Right atrium auricular region (tissue), 2 donors: ENCODE results near the gene GRB10. TPM values are rescaled to one million over a fixed set of nuclear protein-coding genes. Genes with fewer than 3 reads are reported as not detected.

ENCODE experiments used
- DNase-seq: peaks from one replicate; pipeline ENCODE4 v3.0.0-alpha.2; 2019; ENCODE audit warnings: low spot score
- H3K27ac ChIP-seq, 2 donors: fragments of 200-600 bp; sonication (generic); 1 replicate in 1 of 2; 2 replicates in 1 of 2; pipeline ENCODE4 v1.5.1; 2016 to 2019
- H3K27me3 ChIP-seq, 2 donors: fragments of 200-600 bp; sonication (generic); one replicate each; pipeline versions ENCODE4 v1.5.1 to v1.6.0; 2017 to 2019
- H3K36me3 ChIP-seq: fragments of 200-600 bp; sonication (generic); one replicate; pipeline ENCODE4 v1.5.1; 2016
- H3K4me1 ChIP-seq, 2 donors: fragments of 200-600 bp; sonication (generic); one replicate each; pipeline versions ENCODE4 v1.5.1 to v1.6.0; 2017 to 2019
- H3K4me3 ChIP-seq, 2 donors: fragments of 200-600 bp; sonication (generic); 1 replicate in 1 of 2; 2 replicates in 1 of 2; pipeline ENCODE4 v1.5.1; 2017 to 2019; ENCODE audit warnings: mild to moderate bottlenecking in 1 of 2, moderate library complexity in 1 of 2
- H3K9me3 ChIP-seq, 2 donors: fragments of 200-600 bp; sonication (generic); one replicate each; pipeline ENCODE4 v1.5.1; 2019
- total RNA-seq, 2 donors: library from RNA; depleted of rRNA; stranded (reverse); fragments of >200 nt; gene quantifications; one replicate each; pipeline ENCODE4 v1.1.0, GENCODE V29; 2016
- TF ChIP-seq, protein P1 (sequence below), 2 donors: fragments of 200-600 bp; sonication (generic); IDR thresholded peaks; one replicate each; pipeline ENCODE4 v1.5.1; 2019; ENCODE audit warnings: antibody characterized with exemption in 2 of 2

The GRB10 gene
- total RNA-seq, 2 donors from 2014 or later, result 36.5 to 39.0 TPM

DNA sequence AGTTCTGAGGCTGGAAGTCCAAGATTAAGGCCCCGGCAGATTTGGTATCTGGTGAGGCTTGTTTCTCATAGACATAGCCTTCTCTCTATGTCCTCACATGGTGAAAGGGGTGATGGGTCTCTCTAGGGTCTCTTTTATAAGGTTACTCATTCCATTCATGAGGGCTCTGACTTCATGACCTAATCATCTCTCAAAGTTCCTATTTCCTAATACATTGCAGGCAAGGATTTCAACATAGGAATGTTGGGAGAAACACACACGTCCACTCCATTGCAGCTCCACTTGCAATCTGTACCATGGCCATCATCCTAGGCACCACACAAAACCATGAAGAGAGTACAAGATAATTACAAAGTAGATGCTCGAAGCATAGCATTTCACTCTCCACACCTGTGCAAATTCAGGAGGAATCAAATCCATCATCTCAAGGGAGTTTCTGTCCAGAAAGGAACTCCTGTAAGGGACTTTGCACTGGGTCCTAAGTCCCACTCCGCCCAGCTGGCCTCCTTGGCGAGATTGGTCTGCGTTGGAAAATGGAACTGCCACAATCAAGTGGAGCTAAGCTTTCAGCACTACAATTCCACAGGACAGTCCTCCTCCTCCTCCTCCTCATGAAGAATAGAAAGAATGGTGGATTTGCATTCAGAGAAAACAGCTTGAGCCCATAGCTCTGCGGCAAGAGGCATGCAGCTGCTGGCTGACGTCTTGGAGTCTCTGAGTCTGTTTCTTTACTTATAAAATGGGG lies 226.3 kb downstream of the GRB10 start:
- TF ChIP-seq, protein P1, sequence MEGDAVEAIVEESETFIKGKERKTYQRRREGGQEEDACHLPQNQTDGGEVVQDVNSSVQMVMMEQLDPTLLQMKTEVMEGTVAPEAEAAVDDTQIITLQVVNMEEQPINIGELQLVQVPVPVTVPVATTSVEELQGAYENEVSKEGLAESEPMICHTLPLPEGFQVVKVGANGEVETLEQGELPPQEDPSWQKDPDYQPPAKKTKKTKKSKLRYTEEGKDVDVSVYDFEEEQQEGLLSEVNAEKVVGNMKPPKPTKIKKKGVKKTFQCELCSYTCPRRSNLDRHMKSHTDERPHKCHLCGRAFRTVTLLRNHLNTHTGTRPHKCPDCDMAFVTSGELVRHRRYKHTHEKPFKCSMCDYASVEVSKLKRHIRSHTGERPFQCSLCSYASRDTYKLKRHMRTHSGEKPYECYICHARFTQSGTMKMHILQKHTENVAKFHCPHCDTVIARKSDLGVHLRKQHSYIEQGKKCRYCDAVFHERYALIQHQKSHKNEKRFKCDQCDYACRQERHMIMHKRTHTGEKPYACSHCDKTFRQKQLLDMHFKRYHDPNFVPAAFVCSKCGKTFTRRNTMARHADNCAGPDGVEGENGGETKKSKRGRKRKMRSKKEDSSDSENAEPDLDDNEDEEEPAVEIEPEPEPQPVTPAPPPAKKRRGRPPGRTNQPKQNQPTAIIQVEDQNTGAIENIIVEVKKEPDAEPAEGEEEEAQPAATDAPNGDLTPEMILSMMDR (IDR thresholded peaks at IDR 0.05), result no peak
- Histone ChIP-seq H3K4me1 (no peaks in the 10 kb centered on the region), H3K9me3 (no peaks in the 10 kb centered on the region), H3K27me3 (no peaks in the 10 kb centered on the region), H3K27ac (peak overlapping the region in 1 of 2 donors; percentile 31), H3K4me3 (no peak overlapping the region), H3K36me3 (no peaks in the 10 kb centered on the region)
- no peak for DNase-seq

DNA sequence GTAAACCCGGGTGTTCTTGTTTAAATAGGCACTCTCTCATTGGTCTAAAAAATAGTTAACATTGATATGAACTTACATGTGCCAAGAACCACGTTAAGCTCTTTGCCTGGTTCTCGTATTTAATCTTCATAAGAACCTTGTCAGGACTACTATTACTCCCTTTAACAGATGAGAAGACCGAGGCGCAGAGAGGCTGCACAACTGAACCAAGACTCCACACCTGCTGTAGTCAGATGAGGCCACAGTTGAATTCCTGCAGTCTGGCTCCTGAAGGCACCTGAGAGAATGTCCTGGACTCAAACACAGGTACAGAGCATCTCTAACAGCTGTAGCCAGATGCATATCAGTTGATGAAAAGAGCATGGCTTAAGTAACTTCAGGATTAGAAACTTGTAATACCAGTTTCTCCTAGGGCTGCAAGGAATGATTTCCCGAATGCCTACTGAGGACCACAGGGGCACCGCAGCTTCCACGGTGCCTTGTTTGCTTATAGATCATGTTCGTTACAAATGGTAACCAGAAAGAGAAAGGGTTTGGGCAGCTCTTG lies 227.0 kb downstream of the GRB10 start:
- no peak for DNase-seq
- Histone ChIP-seq H3K4me3 (no peak overlapping the region), H3K27ac (no peak overlapping the region)

DNA sequence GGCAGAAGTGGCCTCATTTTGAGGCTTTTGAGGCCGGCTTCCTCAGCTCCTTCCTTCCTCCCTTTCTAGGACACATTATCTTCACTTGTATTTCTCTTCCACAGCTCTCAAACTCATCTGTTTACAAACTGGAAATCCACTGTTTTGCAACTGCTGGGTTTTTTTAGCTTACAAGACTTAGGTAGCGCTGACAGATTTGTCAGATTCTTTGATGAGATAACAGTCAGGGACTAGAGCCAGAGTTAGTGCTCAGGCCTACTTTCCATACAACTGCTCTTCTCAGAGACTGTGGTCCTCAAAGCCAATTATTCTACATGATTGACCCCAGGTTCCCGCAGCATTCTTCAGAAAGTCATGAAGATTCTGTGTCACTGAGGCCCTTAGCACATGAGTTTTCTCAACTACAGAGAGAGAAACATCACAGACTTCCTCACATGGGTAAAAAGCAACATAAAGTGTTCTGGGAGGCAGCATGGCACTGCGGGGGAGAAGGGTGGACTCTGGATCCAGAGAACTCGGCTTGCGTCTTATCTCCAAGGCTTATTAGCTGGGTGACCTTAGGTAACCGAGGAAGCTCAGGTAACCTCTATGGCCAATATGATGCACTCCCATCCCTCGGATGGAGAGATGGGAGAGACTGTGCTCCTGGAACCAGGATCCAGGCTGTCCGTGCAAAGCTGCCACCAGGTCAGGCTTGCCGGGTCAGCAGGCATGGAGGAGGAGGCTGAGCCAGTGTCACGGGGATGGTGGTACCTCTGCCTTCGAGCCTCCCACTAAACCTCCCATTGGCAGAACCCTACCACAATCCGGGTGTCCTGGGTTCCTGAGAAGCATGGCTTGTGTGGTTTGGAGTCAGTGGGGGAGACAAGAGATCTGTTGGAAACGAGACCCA lies 228.0 kb downstream of the GRB10 start:
- no peak for DNase-seq
- Histone ChIP-seq H3K4me3 (no peak overlapping the region), H3K27me3 (no peaks in the 10 kb centered on the region), H3K36me3 (no peaks in the 10 kb centered on the region), H3K4me1 (no peaks in the 10 kb centered on the region), H3K9me3 (no peaks in the 10 kb centered on the region), H3K27ac (no peak overlapping the region)
- TF ChIP-seq, protein P1 (IDR thresholded peaks at IDR 0.05), result no peak

More for the DNA sequence above, 227.0 kb downstream of the GRB10 start:
- H3K4me1 ChIP-seq, result no peaks in the 10 kb centered on the region
- no peaks in the 10 kb centered on the region for H3K36me3 ChIP-seq
- no peaks in the 10 kb centered on the region for H3K9me3 ChIP-seq
- TF ChIP-seq, protein P1 (IDR thresholded peaks at IDR 0.05), result no peak
- H3K27me3 ChIP-seq, result no peaks in the 10 kb centered on the region

DNA sequence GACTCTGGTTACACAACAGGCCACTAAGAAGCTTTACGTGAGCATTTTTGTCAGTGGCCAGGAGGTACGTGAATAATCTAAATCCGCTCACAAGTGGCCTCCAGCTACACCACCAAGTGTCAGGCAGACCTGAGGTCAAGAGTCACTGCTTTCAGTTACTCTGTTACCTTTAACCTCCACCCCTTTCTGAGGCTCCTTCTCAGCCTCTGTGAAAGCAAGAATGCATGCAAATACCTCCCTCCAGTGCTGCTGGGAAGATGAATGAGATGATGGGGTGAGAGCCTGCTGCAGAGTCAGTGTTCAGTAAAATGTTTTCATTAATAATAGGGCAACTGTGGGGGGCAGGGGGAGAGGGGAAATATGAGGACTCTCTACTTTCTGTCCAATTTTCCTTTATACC lies 228.7 kb downstream of the GRB10 start:
- Histone ChIP-seq H3K36me3 (no peaks in the 10 kb centered on the region), H3K27ac (no peak overlapping the region)
- TF ChIP-seq, protein P1 (IDR thresholded peaks at IDR 0.05), result no peak

DNA sequence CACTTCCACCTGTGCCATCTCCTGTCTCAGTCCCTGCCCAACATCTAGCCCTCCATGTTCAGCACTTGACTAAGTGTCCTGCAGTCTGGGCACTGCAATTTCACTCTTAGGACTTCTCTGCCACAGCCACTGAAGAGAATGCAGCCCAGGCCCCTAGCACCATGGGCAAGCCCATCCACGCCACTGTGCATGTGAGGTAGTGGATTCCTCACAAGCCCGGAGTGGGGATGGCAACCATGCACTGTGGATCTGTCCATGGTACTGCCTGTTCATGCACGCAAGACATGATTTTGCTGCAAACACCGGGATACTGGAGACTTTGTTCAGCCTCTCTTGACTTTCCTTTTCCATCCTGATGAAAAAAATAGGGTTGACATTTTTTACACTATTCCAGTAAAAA lies 229.8 kb downstream of the GRB10 start:
- DNase-seq, result no peak
- no peak overlapping the region for H3K4me3 ChIP-seq
- no peaks in the 10 kb centered on the region for H3K9me3 ChIP-seq
- no peaks in the 10 kb centered on the region for H3K4me1 ChIP-seq
- H3K27me3 ChIP-seq, result no peaks in the 10 kb centered on the region
- no peak overlapping the region for H3K27ac ChIP-seq
- TF ChIP-seq, protein P1 (IDR thresholded peaks at IDR 0.05), result no peak
- no peaks in the 10 kb centered on the region for H3K36me3 ChIP-seq

More for the DNA sequence above, 228.7 kb downstream of the GRB10 start:
- no peak for DNase-seq
- H3K4me1 ChIP-seq, result no peaks in the 10 kb centered on the region
- no peaks in the 10 kb centered on the region for H3K27me3 ChIP-seq
- no peaks in the 10 kb centered on the region for H3K9me3 ChIP-seq
- no peak overlapping the region for H3K4me3 ChIP-seq
